Measurements from ENCODE around the gene NMNAT3.

GRCh38 chr3:139676632-139677387 is 962 bp downstream of the NMNAT3 start:
- TF ChIP-seq EZH2 (IDR thresholded peaks at IDR 0.05; ENCODE audit: insufficient read depth, poor library complexity, severe bottlenecking) (no peak), EZH2phosphoT487 (IDR thresholded peaks at IDR 0.05; ENCODE audit: insufficient read depth, low read depth) (no peak)
